HepG2 (cell line): ENCODE data around the gene NFATC3. TPM values are rescaled to one million over a fixed set of nuclear protein-coding genes. Genes with fewer than 3 reads are reported as not detected.
A peak's percentile ranks its signal among the peaks of the same experiment; 100 is the strongest.

Source experiments
- ARNT2 ChIP-seq: sonication (generic); formaldehyde crosslinking; IDR thresholded peaks from 2 replicates; pipeline ENCODE4 v1.8.0; 2022; ENCODE audit warnings: mild to moderate bottlenecking, low read depth, missing genetic modification reagents, moderate library complexity
- BORCS8-MEF2B ChIP-seq: sonication (generic); formaldehyde crosslinking; IDR thresholded peaks from 2 replicates; pipeline ENCODE4 v1.8.0; 2022; ENCODE audit warnings: mild to moderate bottlenecking, missing genetic modification reagents
- HDAC1 ChIP-seq: sonication (generic); formaldehyde crosslinking; IDR thresholded peaks from 2 replicates; pipeline ENCODE4 v1.5.1; 2020; ENCODE audit warnings: mild to moderate bottlenecking, missing genetic modification reagents
- HMGA1 ChIP-seq: sonication (generic); formaldehyde crosslinking; conservative IDR thresholded peaks from 2 replicates; pipeline ENCODE4 v1.4.0; 2020; ENCODE audit warnings: missing genetic modification reagents
- HOXA3 ChIP-seq: sonication (generic); formaldehyde crosslinking; IDR thresholded peaks from 2 replicates; pipeline ENCODE4 v1.5.0; 2020; ENCODE audit warnings: missing genetic modification reagents
- IRX3 ChIP-seq: sonication (generic); formaldehyde crosslinking; IDR thresholded peaks from 2 replicates; pipeline ENCODE4 v1.8.1; 2023; ENCODE audit warnings: mild to moderate bottlenecking, low read depth, missing genetic modification reagents, borderline replicate concordance
- MIER3 ChIP-seq: IDR thresholded peaks from 2 replicates; pipeline ENCODE4 v1.6.1; 2016; ENCODE audit warnings: missing compliant biosample characterization, borderline replicate concordance
- RFX3 ChIP-seq: IDR thresholded peaks from 2 replicates; pipeline ENCODE4 v1.6.1; 2016; ENCODE audit warnings: missing biosample characterization, missing genetic modification reagents
- SATB2 ChIP-seq: sonication (generic); formaldehyde crosslinking; IDR thresholded peaks from 2 replicates; pipeline ENCODE4 v1.5.0; 2020; ENCODE audit warnings: missing genetic modification reagents
- SETDB1 ChIP-seq: sonication (generic); formaldehyde crosslinking; IDR thresholded peaks from 2 replicates; pipeline ENCODE4 v1.5.1; 2020; ENCODE audit warnings: missing genetic modification reagents, mild to moderate bottlenecking, borderline replicate concordance
- SMYD3 ChIP-seq: sonication (generic); formaldehyde crosslinking; IDR thresholded peaks from 2 replicates; pipeline ENCODE4 v1.8.1; 2023; ENCODE audit warnings: mild to moderate bottlenecking, missing genetic modification reagents
- ZBTB20 ChIP-seq: sonication (generic); formaldehyde crosslinking; IDR thresholded peaks from 2 replicates; pipeline ENCODE4 v1.8.1; 2023; ENCODE audit warnings: missing genetic modification reagents, low read depth, mild to moderate bottlenecking, borderline replicate concordance
- ZBTB8A ChIP-seq: sonication (generic); formaldehyde crosslinking; IDR thresholded peaks from 2 replicates; pipeline ENCODE4 v1.4.0; 2020; ENCODE audit warnings: mild to moderate bottlenecking, low read depth, missing genetic modification reagents, borderline replicate concordance
- ZMAT3 ChIP-seq: sonication (generic); formaldehyde crosslinking; conservative IDR thresholded peaks from 2 replicates; pipeline ENCODE4 v1.7.0; 2021; ENCODE audit warnings: missing genetic modification reagents
- ZMYM2 ChIP-seq: sonication (generic); formaldehyde crosslinking; IDR thresholded peaks from 2 replicates; pipeline ENCODE4 v1.8.0; 2022; ENCODE audit warnings: mild to moderate bottlenecking, missing genetic modification reagents
- ZNF207 ChIP-seq: fragments of 450-650 bp; IDR thresholded peaks from 2 replicates; pipeline ENCODE4 v1.6.1; 2016; ENCODE audit warnings: antibody characterized with exemption, borderline replicate concordance
- ZNF431 ChIP-seq: sonication (generic); formaldehyde crosslinking; IDR thresholded peaks from 2 replicates; pipeline ENCODE4 v1.9.0; 2022; ENCODE audit warnings: missing genetic modification reagents, low read depth, mild to moderate bottlenecking, borderline replicate concordance
- ZNF552 ChIP-seq: sonication (generic); formaldehyde crosslinking; IDR thresholded peaks from 2 replicates; pipeline ENCODE4 v1.9.0; 2022; ENCODE audit warnings: missing genetic modification reagents, mild to moderate bottlenecking, borderline replicate concordance
- ZNF589 ChIP-seq: sonication (generic); formaldehyde crosslinking; conservative IDR thresholded peaks from 2 replicates; pipeline ENCODE4 v1.8.0; 2022; ENCODE audit warnings: mild to moderate bottlenecking, moderate library complexity, missing genetic modification reagents
- ZNF891 ChIP-seq: sonication (generic); formaldehyde crosslinking; IDR thresholded peaks from 2 replicates; pipeline ENCODE4 v1.5.0; 2020; ENCODE audit warnings: mild to moderate bottlenecking, missing genetic modification reagents
- ZSCAN20 ChIP-seq: sonication (generic); formaldehyde crosslinking; IDR thresholded peaks from 2 replicates; pipeline ENCODE4 v1.4.0; 2020; ENCODE audit warnings: missing genetic modification reagents, mild to moderate bottlenecking, borderline replicate concordance
- polyA plus RNA-seq, 8 experiments: library from polyadenylated mRNA; depleted of rRNA in 3 of 8; stranded (reverse) in 7 of 8; unstranded in 1 of 8; fragments of >200 nt; fragmentation: Illumina TruSeq in 4 of 8; extraction: Trizol in 4 of 8; gene quantifications; 2 replicates each; pipeline versions ENCODE4 v1.2.1 to v1.2.3, GENCODE V29; 2011 to 2016; ENCODE audit warnings: low read depth in 4 of 8, missing spikeins in 1 of 8, mixed read lengths in 1 of 8; ENCODE audit not compliant: insufficient read depth in 1 of 8
- total RNA-seq, 5 experiments: library from RNA; depleted of rRNA; stranded (reverse); fragments of >200 nt; fragmentation: Illumina TruSeq; extraction: Trizol; gene quantifications; 2 replicates each; pipeline ENCODE4 v1.2.3, GENCODE V29; 2016; ENCODE audit warnings: low read depth in 1 of 5
- TF ChIP-seq, protein P1 (sequence below): IDR thresholded peaks from 2 replicates; pipeline ENCODE4 v1.6.1; 2016; ENCODE audit warnings: missing genetic modification reagents, missing compliant biosample characterization
- TF ChIP-seq, protein P2 (sequence below): sonication (generic); formaldehyde crosslinking; IDR thresholded peaks from 2 replicates; pipeline ENCODE4 v1.4.0; 2020; ENCODE audit warnings: missing genetic modification reagents
- TF ChIP-seq, protein P3 (sequence below): sonication (generic); formaldehyde crosslinking; IDR thresholded peaks from 2 replicates; pipeline ENCODE4 v1.4.0; 2020; ENCODE audit warnings: low read depth, mild to moderate bottlenecking, missing genetic modification reagents
- TF ChIP-seq, protein P4 (sequence below): sonication (generic); formaldehyde crosslinking; conservative IDR thresholded peaks from 2 replicates; pipeline ENCODE4 v1.8.0; 2022; ENCODE audit warnings: missing genetic modification reagents

The NFATC3 gene
- total and polyA plus RNA-seq, 2 of the 13 experiments (the other 11 are each of a cell fraction or from before 2014, with no cell fraction given) = 52.6 to 62.7 TPM

DNA sequence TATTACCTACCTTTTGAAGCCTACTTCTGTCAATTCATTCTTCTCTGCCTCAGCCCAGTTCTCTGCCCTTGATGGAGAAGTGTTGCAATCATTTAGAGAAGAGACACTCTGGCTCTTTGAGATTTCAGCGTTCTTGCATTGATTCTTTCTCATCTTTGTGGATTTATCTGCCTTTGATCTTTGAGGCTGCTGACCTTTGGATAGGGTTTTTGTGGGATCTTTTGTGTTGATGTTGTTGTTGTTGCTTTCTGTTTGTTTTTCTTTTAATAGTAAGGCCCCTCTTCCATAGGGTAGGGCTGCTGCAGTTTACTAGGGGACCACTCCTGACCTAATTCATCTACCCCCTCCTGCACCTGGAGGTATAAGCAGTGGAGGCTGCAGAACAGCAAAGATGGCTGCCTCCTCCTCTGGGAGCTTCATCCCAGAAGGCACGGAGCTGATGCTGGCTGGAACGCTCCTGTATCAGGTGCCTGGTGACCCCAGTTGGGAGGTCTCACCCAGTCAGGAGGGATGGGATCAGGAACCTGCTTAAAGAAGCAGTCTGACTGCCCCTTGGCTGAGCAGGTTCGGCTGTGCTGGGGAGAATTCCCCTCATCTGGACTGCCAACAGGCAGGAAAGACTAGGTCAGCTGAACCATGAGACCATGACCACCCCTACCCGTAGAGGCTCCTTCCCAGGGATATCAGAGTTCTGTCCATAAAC is 28.0 kb downstream of the NFATC3 start (continued):
- TF ChIP-seq ARNT2 (0 out of 2 replicates have a peak, but pooled peaks have one; percentile 65), ZBTB20 (CRISPR knock-in tag) (no peak; the same call in 1 of the 2 replicates), ZMYM2 (peak; percentile 27; the same call in 1 of the 2 replicates), HDAC1 (peak; percentile 78), BORCS8-MEF2B (CRISPR knock-in tag) (no peak; the same call in 1 of the 2 replicates), ZSCAN20 (CRISPR knock-in tag) (0 out of 2 replicates have a peak, but pooled peaks have one; percentile 35), RFX3 (no peak), ZNF207 (no peak), ZNF891 (CRISPR knock-in tag) (no peak), MIER3 (CRISPR knock-in tag) (peak; percentile 89; the same call in 1 of the 2 replicates), ZMAT3 (no peak), SATB2 (CRISPR knock-in tag) (no peak), SMYD3 (CRISPR knock-in tag) (no peak; the same call in 1 of the 2 replicates), ZBTB8A (no peak), SETDB1 (CRISPR knock-in tag) (no peak), ZNF431 (CRISPR knock-in tag) (no peak), HOXA3 (peak; percentile 57; the same call in 1 of the 2 replicates), ZNF552 (no peak), ZNF589 (CRISPR knock-in tag) (no peak), HMGA1 (CRISPR knock-in tag) (no peak), IRX3 (CRISPR knock-in tag) (no peak)
- TF ChIP-seq, protein P1, sequence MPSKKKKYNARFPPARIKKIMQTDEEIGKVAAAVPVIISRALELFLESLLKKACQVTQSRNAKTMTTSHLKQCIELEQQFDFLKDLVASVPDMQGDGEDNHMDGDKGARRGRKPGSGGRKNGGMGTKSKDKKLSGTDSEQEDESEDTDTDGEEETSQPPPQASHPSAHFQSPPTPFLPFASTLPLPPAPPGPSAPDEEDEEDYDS (CRISPR knock-in tag) = peak; percentile 46; the same call in 1 of the 2 replicates
- TF ChIP-seq, protein P2, sequence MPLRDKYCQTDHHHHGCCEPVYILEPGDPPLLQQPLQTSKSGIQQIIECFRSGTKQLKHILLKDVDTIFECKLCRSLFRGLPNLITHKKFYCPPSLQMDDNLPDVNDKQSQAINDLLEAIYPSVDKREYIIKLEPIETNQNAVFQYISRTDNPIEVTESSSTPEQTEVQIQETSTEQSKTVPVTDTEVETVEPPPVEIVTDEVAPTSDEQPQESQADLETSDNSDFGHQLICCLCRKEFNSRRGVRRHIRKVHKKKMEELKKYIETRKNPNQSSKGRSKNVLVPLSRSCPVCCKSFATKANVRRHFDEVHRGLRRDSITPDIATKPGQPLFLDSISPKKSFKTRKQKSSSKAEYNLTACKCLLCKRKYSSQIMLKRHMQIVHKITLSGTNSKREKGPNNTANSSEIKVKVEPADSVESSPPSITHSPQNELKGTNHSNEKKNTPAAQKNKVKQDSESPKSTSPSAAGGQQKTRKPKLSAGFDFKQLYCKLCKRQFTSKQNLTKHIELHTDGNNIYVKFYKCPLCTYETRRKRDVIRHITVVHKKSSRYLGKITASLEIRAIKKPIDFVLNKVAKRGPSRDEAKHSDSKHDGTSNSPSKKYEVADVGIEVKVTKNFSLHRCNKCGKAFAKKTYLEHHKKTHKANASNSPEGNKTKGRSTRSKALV = peak; percentile 43; the same call in 1 of the 2 replicates
- TF ChIP-seq, protein P3, sequence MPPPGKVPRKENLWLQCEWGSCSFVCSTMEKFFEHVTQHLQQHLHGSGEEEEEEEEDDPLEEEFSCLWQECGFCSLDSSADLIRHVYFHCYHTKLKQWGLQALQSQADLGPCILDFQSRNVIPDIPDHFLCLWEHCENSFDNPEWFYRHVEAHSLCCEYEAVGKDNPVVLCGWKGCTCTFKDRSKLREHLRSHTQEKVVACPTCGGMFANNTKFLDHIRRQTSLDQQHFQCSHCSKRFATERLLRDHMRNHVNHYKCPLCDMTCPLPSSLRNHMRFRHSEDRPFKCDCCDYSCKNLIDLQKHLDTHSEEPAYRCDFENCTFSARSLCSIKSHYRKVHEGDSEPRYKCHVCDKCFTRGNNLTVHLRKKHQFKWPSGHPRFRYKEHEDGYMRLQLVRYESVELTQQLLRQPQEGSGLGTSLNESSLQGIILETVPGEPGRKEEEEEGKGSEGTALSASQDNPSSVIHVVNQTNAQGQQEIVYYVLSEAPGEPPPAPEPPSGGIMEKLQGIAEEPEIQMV (CRISPR knock-in tag) = peak; percentile 21; the same call in 1 of the 2 replicates
- TF ChIP-seq, protein P4, sequence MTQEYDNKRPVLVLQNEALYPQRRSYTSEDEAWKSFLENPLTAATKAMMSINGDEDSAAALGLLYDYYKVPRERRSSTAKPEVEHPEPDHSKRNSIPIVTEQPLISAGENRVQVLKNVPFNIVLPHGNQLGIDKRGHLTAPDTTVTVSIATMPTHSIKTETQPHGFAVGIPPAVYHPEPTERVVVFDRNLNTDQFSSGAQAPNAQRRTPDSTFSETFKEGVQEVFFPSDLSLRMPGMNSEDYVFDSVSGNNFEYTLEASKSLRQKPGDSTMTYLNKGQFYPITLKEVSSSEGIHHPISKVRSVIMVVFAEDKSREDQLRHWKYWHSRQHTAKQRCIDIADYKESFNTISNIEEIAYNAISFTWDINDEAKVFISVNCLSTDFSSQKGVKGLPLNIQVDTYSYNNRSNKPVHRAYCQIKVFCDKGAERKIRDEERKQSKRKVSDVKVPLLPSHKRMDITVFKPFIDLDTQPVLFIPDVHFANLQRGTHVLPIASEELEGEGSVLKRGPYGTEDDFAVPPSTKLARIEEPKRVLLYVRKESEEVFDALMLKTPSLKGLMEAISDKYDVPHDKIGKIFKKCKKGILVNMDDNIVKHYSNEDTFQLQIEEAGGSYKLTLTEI (CRISPR knock-in tag) = no peak
